HepG2 (cell line): ENCODE data around the gene GALNT18. TPM values are rescaled to one million over a fixed set of nuclear protein-coding genes. Genes with fewer than 3 reads are reported as not detected.

Experiments used
- ATAC-seq: fragments of 200-7000 bp; cut with Tn5 transposase; 3 replicates; pipeline ENCODE4 v1.9.1; 2020; ENCODE audit warnings: mild to moderate bottlenecking, moderate library complexity
- BruUV-seq: library from RNA; stranded (reverse); fragments of 400-500 nt; replicated peaks from 2 replicates; lab custom pipeline; 2021; lab: Mats Ljungman, UMichigan
- CTCF ChIA-PET: fragments of 300-600 bp; formaldehyde crosslinking; extraction: SDS; loops from one replicate; lab custom pipeline; 2021; ENCODE audit warnings: low total read pairs, inconsistent platforms, low intra/inter-chr PET ratio; lab: Yijun Ruan, JAX
- POLR2A ChIA-PET: fragments of 350-600 bp; sonication (Branson Sonifier 250); formaldehyde crosslinking; loops from one replicate; lab custom pipeline; 2020; ENCODE audit warnings: antibody characterized with exemption, inconsistent platforms; lab: Yijun Ruan, JAX
- DNase-seq: peaks from one replicate; pipeline ENCODE4 v3.0.0-alpha.2; 2015; ENCODE audit warnings: low spot score
- FAIRE-seq: peaks from 3 replicates; lab custom pipeline; 2011; peaks lifted over from hg19 to GRCh38; lab: Jason Lieb, UNC
- H2AFZ ChIP-seq: one replicate; pipeline ENCODE4 v1.6.1; 2011; ENCODE audit warnings: low read length, inconsistent platforms
- H3K27ac ChIP-seq: fragments of 300-600 bp; 3 replicates; pipeline ENCODE4 v1.8.0; 2011; ENCODE audit warnings: mixed run types, mild to moderate bottlenecking, mixed read lengths, low read length, inconsistent platforms; ENCODE audit not compliant: insufficient read depth; ENCODE audit errors: extremely low read length
- H3K27me3 ChIP-seq, 2 experiments: fragments of 200-600 bp in 1 of 2; 2 replicates in 1 of 2; 3 replicates in 1 of 2; pipeline versions ENCODE4 v1.6.0 to v1.8.0; 2011; ENCODE audit warnings: low read length in 2 of 2, mild to moderate bottlenecking in 2 of 2, moderate library complexity in 2 of 2, inconsistent platforms in 1 of 2; ENCODE audit not compliant: insufficient read depth in 2 of 2, control insufficient read depth in 1 of 2
- H3K36me3 ChIP-seq, 2 experiments: fragments of 200-600 bp in 1 of 2; replicated peaks in 1 of 2; 2 replicates in 1 of 2; 3 replicates in 1 of 2; pipeline versions ENCODE4 v1.5.1 to v1.8.0; 2011; ENCODE audit warnings: low read length in 2 of 2, inconsistent platforms in 1 of 2; ENCODE audit not compliant: insufficient read depth in 2 of 2, control insufficient read depth in 1 of 2
- H3K4me1 ChIP-seq: 2 replicates; pipeline ENCODE4 v1.5.1; 2012; ENCODE audit warnings: low read length, inconsistent platforms; ENCODE audit not compliant: insufficient read depth
- H3K4me2 ChIP-seq: 2 replicates; pipeline ENCODE4 v1.6.0; 2011; ENCODE audit warnings: low read depth, low read length, inconsistent platforms
- H3K4me3 ChIP-seq, 3 experiments: fragments of 200-600 bp in 1 of 3; sonication (generic), shearing (Covaris generic) in 1 of 3; replicated peaks in 1 of 3; 2 replicates each; pipeline ENCODE4 v1.5.1; 2011 to 2016; ENCODE audit warnings: low read length in 3 of 3, inconsistent platforms in 2 of 3, low read depth in 2 of 3, mild to moderate bottlenecking in 2 of 3, control low read depth in 1 of 3, mixed read lengths in 1 of 3; ENCODE audit not compliant: insufficient read depth in 1 of 3
- H3K79me2 ChIP-seq: one replicate; pipeline ENCODE4 v1.6.1; 2011; ENCODE audit warnings: low read length, inconsistent platforms; ENCODE audit not compliant: insufficient read depth
- H3K9ac ChIP-seq: 2 replicates; pipeline ENCODE4 v1.6.0; 2011; ENCODE audit warnings: mild to moderate bottlenecking, low read depth, low read length, inconsistent platforms; ENCODE audit not compliant: insufficient read depth
- H3K9me3 ChIP-seq: 2 replicates; pipeline ENCODE4 v1.5.1; 2012; ENCODE audit warnings: mild to moderate bottlenecking, low read length
- H4K20me1 ChIP-seq: 2 replicates; pipeline ENCODE4 v1.6.0; 2011; ENCODE audit warnings: inconsistent platforms, mild to moderate bottlenecking, low read length, moderate library complexity; ENCODE audit not compliant: insufficient read depth
- CCAR2 ChIP-seq: fragments of 200-400 bp; formaldehyde crosslinking; optimal IDR thresholded peaks from 2 replicates; pipeline ENCODE3; 2018; ENCODE audit warnings: low read depth, mild to moderate bottlenecking, low read length, moderate library complexity
- HDAC2 ChIP-seq: sonication (generic); formaldehyde crosslinking; IDR thresholded peaks from 2 replicates; pipeline ENCODE4 v1.4.0; 2020; ENCODE audit warnings: missing genetic modification reagents
- IRX3 ChIP-seq: sonication (generic); formaldehyde crosslinking; IDR thresholded peaks from 2 replicates; pipeline ENCODE4 v1.8.1; 2023; ENCODE audit warnings: mild to moderate bottlenecking, low read depth, missing genetic modification reagents, borderline replicate concordance
- ZNF12 ChIP-seq: sonication (generic); formaldehyde crosslinking; IDR thresholded peaks from 2 replicates; pipeline ENCODE4 v1.5.0; 2020; ENCODE audit warnings: missing genetic modification reagents
- ZNF251 ChIP-seq: sonication (generic); formaldehyde crosslinking; IDR thresholded peaks from 2 replicates; pipeline ENCODE4 v1.9.0; 2021; ENCODE audit warnings: mild to moderate bottlenecking, missing genetic modification reagents
- ZNF292 ChIP-seq: sonication (generic); formaldehyde crosslinking; IDR thresholded peaks from 2 replicates; pipeline ENCODE4 v1.8.1; 2022; ENCODE audit warnings: mild to moderate bottlenecking, low read depth, missing genetic modification reagents, borderline replicate concordance
- ZNF333 ChIP-seq: sonication (generic); formaldehyde crosslinking; IDR thresholded peaks from 2 replicates; pipeline ENCODE4 v1.4.0; 2020; ENCODE audit warnings: mild to moderate bottlenecking, missing genetic modification reagents, borderline replicate concordance
- ZNF496 ChIP-seq: sonication (generic); formaldehyde crosslinking; IDR thresholded peaks from 2 replicates; pipeline ENCODE4 v1.8.1; 2023; ENCODE audit warnings: mild to moderate bottlenecking, moderate library complexity, missing genetic modification reagents; ENCODE audit not compliant: insufficient replicate concordance
- WGBS: methylation state at CpG from one replicate; pipeline ENCODE4 v1.1.6; 2017; ENCODE audit warnings: low lambda C conversion rate; 5-methylcytosine and 5-hydroxymethylcytosine counted together
- in situ Hi-C: cut with HindIII; loops from 2 replicates; pipeline ENCODE4 v1.10.0; 2017; ENCODE audit warnings: low pct_unique_long_range_greater_than_20kb; ENCODE audit not compliant: extremely low pct_ligation_motif_present
- intact Hi-C: fragments of 100-400 bp; cut with micrococcal nuclease; formaldehyde crosslinking; loops from one replicate; pipeline ENCODE4 v1.10.0; 2022; ENCODE audit not compliant: unreplicated experiment
- polyA plus RNA-seq, 8 experiments: library from polyadenylated mRNA; depleted of rRNA in 3 of 8; stranded (reverse) in 7 of 8; unstranded in 1 of 8; fragments of >200 nt; fragmentation: Illumina TruSeq in 4 of 8; extraction: Trizol in 4 of 8; gene quantifications; 2 replicates each; pipeline versions ENCODE4 v1.2.1 to v1.2.3, GENCODE V29; 2011 to 2016; ENCODE audit warnings: low read depth in 4 of 8, missing spikeins in 1 of 8, mixed read lengths in 1 of 8; ENCODE audit not compliant: insufficient read depth in 1 of 8
- total RNA-seq, 5 experiments: library from RNA; depleted of rRNA; stranded (reverse); fragments of >200 nt; fragmentation: Illumina TruSeq; extraction: Trizol; gene quantifications; 2 replicates each; pipeline ENCODE4 v1.2.3, GENCODE V29; 2016; ENCODE audit warnings: low read depth in 1 of 5
- TF ChIP-seq, protein P1 (sequence below): sonication (generic); formaldehyde crosslinking; conservative IDR thresholded peaks from 2 replicates; pipeline ENCODE4 v1.4.0; 2020; ENCODE audit warnings: missing genetic modification reagents
- TF ChIP-seq, protein P2 (sequence below): IDR thresholded peaks from 2 replicates; pipeline ENCODE4 v1.6.1; 2012; ENCODE audit warnings: low read length, improper control_type of control experiment
- TF ChIP-seq, protein P3 (sequence below): sonication (generic); formaldehyde crosslinking; IDR thresholded peaks from 2 replicates; pipeline ENCODE4 v1.5.0; 2020; ENCODE audit warnings: mild to moderate bottlenecking, missing genetic modification reagents
- TF ChIP-seq, protein P4 (sequence below): sonication (generic); formaldehyde crosslinking; IDR thresholded peaks from 2 replicates; pipeline ENCODE4 v1.5.1; 2020; ENCODE audit warnings: missing genetic modification reagents, mild to moderate bottlenecking, borderline replicate concordance
- TF ChIP-seq, protein P5 (sequence below): sonication (generic); formaldehyde crosslinking; IDR thresholded peaks from 2 replicates; pipeline ENCODE4 v1.5.0; 2020; ENCODE audit warnings: missing genetic modification reagents, mild to moderate bottlenecking, borderline replicate concordance

Gene GALNT18
- total and polyA plus RNA-seq, 2 of the 13 experiments (the other 11 are each of a cell fraction or from before 2014, with no cell fraction given): 0.11 TPM; not detected in 1

DNA sequence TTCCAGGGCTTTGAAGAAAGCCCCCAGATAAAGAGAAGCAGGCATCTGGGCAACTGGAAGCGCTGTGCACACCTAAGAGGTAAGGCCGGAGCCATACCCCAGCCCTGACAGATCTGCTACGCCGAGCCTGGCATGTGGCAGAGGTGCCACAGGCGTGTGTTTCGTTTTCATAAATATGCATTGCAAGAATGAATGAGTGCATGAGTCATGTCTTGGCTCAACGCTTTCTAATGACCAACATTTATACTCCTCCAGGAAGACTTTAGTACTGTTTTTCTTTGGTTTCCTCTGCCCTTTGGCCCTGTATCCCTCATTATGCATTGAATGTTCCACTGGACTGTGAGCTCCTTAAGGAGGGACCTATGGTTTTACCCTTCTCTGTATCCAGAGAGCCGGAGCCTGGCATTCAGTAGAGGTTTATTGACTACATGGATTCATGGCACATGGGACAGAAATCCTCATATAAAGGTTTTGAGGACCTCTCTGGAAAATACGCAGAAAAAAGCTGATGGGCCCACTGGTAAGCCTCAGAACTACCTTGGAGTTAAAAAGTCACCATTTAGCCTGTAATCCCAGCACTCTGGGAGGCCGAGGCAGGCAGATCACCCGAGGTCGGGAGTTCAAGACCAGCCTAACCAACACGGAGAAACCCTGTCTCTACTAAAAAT is 229.9 kb downstream of the GALNT18 start:
- H3K9ac ChIP-seq: no peak overlapping the region
- H3K4me2 ChIP-seq: no peak overlapping the region
- in situ Hi-C loops (no loop called here), intact Hi-C loops (no loop called here)
- no TSS peak for BruUV-seq
- no peak for FAIRE-seq
- H3K4me1 ChIP-seq: no peaks in the 10 kb centered on the region
- 32% methylated on average over 10 of the region's 13 CpGs for WGBS
- no peaks in the 10 kb centered on the region for H3K36me3 ChIP-seq
- CTCF ChIA-PET: no interaction called here
- no peak for DNase-seq
- no peak overlapping the region for H3K27ac ChIP-seq
- POLR2A ChIA-PET: no interaction called here
- no peaks in the 10 kb centered on the region for H4K20me1 ChIP-seq
- H2AFZ ChIP-seq: no peak overlapping the region
- no peak for ATAC-seq
- H3K4me3 ChIP-seq: no peak overlapping the region
- no peaks in the 10 kb centered on the region for H3K9me3 ChIP-seq
- no peaks in the 10 kb centered on the region for H3K79me2 ChIP-seq
- H3K27me3 ChIP-seq: peaks cover 0 to 7% of the 10 kb centered on the region in 2 experiments; a peak in 3 of 5 replicates
- TF ChIP-seq, protein P1, sequence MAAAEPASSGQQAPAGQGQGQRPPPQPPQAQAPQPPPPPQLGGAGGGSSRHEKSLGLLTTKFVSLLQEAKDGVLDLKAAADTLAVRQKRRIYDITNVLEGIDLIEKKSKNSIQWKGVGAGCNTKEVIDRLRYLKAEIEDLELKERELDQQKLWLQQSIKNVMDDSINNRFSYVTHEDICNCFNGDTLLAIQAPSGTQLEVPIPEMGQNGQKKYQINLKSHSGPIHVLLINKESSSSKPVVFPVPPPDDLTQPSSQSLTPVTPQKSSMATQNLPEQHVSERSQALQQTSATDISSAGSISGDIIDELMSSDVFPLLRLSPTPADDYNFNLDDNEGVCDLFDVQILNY (CRISPR knock-in tag): no peak
- TF ChIP-seq ZNF292 (CRISPR knock-in tag) (no peak), CCAR2 (no peak), HDAC2 (CRISPR knock-in tag) (no peak), ZNF251 (CRISPR knock-in tag) (no peak), ZNF12 (no peak), ZNF496 (CRISPR knock-in tag) (no peak), ZNF333 (CRISPR knock-in tag) (no peak), IRX3 (CRISPR knock-in tag) (no peak)
- TF ChIP-seq, protein P2, sequence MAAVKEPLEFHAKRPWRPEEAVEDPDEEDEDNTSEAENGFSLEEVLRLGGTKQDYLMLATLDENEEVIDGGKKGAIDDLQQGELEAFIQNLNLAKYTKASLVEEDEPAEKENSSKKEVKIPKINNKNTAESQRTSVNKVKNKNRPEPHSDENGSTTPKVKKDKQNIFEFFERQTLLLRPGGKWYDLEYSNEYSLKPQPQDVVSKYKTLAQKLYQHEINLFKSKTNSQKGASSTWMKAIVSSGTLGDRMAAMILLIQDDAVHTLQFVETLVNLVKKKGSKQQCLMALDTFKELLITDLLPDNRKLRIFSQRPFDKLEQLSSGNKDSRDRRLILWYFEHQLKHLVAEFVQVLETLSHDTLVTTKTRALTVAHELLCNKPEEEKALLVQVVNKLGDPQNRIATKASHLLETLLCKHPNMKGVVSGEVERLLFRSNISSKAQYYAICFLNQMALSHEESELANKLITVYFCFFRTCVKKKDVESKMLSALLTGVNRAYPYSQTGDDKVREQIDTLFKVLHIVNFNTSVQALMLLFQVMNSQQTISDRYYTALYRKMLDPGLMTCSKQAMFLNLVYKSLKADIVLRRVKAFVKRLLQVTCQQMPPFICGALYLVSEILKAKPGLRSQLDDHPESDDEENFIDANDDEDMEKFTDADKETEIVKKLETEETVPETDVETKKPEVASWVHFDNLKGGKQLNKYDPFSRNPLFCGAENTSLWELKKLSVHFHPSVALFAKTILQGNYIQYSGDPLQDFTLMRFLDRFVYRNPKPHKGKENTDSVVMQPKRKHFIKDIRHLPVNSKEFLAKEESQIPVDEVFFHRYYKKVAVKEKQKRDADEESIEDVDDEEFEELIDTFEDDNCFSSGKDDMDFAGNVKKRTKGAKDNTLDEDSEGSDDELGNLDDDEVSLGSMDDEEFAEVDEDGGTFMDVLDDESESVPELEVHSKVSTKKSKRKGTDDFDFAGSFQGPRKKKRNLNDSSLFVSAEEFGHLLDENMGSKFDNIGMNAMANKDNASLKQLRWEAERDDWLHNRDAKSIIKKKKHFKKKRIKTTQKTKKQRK: no peak
- TF ChIP-seq, protein P3, sequence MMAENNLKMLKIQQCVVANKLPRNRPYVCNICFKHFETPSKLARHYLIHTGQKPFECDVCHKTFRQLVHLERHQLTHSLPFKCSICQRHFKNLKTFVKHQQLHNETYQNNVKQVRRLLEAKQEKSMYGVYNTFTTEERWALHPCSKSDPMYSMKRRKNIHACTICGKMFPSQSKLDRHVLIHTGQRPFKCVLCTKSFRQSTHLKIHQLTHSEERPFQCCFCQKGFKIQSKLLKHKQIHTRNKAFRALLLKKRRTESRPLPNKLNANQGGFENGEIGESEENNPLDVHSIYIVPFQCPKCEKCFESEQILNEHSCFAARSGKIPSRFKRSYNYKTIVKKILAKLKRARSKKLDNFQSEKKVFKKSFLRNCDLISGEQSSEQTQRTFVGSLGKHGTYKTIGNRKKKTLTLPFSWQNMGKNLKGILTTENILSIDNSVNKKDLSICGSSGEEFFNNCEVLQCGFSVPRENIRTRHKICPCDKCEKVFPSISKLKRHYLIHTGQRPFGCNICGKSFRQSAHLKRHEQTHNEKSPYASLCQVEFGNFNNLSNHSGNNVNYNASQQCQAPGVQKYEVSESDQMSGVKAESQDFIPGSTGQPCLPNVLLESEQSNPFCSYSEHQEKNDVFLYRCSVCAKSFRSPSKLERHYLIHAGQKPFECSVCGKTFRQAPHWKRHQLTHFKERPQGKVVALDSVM (CRISPR knock-in tag): no peak
- TF ChIP-seq, protein P4, sequence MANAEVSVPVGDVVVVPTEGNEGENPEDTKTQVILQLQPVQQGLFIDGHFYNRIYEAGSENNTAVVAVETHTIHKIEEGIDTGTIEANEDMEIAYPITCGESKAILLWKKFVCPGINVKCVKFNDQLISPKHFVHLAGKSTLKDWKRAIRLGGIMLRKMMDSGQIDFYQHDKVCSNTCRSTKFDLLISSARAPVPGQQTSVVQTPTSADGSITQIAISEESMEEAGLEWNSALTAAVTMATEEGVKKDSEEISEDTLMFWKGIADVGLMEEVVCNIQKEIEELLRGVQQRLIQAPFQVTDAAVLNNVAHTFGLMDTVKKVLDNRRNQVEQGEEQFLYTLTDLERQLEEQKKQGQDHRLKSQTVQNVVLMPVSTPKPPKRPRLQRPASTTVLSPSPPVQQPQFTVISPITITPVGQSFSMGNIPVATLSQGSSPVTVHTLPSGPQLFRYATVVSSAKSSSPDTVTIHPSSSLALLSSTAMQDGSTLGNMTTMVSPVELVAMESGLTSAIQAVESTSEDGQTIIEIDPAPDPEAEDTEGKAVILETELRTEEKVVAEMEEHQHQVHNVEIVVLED: no peak
- TF ChIP-seq, protein P5, sequence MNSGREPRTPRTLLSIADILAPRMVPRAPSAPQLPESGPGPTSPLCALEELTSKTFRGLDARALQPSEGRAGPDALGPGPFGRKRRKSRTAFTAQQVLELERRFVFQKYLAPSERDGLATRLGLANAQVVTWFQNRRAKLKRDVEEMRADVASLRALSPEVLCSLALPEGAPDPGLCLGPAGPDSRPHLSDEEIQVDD (CRISPR knock-in tag): no peak
